GM21381 (cell line): ENCODE measurements around the gene GNB1L.

Experiments
- ATAC-seq: cut with Tn5 transposase; IDR thresholded peaks from one replicate; pipeline ENCODE4 v1.9.1; 2021; ENCODE audit warnings: mild to moderate bottlenecking, moderate library complexity; ENCODE audit not compliant: unreplicated experiment

GNB1L gene

DNA sequence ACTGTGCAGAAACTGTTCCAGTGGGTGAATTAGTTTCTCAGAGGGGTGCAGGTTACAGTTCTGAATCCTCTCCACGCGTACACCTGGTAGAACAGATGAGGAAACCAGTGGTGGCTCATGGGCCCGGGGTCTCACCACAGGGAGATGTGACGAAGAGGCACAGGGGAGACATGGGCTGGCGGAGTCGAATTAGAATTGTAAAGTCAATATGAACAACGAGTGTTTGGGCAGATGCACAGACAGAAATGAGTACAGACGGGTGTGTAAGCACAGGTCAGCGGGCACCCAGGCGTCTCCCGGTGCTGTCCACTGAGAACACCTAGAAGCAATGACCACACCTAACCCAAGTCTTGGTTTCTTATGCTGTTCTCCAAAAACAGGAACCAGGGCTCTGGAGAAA is 41.8 kb downstream of the GNB1L start:
- no peak for ATAC-seq

DNA sequence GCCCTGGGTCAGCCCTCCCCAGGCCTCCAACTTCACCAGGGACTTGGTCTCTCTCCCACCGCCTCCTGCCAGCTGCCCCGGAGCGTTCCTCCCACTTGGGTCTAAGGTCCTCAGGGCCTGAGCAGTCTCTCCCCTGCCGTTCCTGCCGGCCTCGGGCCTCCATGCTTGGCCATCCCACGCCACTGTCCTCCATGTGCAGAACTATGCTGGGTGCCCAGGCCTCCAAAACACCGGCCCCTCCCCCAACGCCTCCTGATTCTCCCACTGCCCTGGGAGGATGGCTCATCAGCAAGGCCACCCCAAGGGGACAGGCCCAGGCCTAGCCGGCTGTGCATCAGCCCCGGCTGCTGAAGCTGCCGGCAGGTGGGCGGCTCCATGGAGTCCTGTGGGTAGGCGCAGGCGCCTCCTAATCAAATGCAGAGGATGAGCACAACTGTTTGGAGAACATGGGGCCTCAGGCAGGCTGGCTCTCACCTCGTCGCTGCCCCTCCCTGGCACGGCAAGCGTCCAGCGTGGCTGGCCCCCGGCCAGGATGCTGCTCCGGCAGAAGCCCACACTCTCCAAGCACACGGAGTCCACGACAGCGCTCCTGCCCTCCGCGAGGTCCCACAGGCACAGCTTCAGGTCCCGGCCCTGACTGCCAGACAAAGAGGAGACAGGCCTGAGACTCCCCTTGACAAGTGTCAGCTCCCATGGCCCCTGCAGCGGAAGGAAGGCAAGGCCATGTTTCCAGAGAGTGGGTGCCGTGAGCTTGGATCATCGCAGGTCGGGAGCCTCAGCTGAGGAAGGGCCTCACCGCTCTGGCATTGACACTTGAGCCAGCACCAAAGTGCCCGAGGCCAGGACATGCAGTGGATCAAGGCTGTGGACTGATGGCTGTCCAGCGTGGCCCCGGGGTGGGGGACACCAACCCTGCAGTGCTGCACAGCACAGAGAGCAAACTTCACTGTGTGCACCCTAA is 42.6 kb downstream of the GNB1L start:
- no peak for ATAC-seq

DNA sequence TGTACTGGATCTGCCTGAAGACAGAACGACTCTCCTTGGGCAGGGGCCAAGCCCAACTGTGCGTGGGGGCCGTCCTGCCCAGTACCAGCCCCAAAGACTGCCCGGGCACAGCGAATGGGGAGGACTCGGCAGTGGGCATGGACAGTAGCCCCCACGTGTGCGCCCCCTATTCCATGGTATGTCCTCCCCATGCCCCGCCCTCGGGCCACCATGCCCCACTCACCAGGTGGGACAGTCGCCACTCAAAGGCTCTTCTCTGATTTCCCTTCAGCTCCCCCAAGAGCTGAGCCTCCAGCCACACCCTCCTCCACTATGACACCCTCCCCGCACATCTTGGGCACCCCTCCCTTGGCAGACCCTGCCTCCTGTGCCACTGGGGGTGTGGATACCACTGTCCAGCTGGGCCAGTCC is 43.5 kb downstream of the GNB1L start:
- no peak for ATAC-seq

DNA sequence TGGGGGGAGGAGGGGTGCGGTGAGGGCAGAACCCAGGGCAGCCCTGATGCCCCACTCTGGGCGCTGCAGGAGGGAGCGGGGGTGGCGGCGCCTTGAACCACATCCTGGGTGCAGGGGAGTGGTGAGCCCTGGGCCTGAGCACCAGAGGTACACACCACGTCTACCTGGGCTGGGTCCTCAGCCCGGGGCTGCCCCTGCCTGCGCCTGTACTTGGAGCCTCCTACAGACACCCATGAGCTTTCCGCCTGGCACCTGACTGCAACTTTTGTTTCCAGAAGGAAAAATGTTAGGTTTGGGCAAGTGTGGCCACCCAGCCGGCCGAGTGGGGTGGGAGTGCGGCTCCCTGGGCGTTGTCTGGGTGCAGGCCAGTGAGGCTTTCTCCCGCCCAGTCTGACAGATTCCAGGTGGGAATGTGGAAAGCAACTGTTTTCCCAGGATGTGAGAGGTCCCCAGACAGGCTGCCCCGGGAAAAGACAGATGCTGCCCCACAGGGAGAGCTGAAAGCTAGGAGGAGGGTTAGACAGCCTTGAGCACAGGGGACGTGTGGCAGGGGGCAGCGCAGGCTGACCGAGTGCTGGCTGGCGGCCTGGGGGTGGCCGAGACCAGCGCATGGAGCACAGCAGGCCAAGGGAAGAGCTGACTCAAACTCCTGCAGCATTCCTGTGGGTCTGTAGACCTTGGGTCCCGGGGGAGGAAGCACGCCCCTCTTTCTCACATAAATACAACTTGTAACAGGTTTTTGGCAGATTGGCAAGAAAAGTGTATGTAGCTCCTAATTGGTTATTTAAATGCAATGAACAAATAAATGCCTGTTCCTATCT is 44.1 kb downstream of the GNB1L start:
- no peak for ATAC-seq

DNA sequence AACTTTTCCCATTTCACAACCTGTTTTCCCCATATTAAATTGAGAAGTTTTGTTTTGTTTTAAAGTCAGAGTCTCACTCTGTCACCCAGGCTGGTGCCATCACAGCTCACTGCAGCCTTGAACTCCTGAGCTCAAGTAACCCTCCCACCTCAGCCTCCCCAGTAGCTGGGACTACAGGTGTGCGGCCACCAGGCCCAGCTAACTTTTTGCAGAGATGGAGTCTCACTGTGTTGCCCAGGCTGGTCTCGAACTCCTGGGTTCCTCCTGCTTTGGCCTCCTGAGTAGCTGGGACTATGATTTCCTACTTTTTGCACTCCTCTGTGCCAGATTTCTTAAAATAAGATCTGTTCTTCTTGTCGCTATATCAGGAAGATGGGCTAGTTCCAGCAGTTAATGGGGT is 44.9 kb downstream of the GNB1L start:
- ATAC-seq: no peak

DNA sequence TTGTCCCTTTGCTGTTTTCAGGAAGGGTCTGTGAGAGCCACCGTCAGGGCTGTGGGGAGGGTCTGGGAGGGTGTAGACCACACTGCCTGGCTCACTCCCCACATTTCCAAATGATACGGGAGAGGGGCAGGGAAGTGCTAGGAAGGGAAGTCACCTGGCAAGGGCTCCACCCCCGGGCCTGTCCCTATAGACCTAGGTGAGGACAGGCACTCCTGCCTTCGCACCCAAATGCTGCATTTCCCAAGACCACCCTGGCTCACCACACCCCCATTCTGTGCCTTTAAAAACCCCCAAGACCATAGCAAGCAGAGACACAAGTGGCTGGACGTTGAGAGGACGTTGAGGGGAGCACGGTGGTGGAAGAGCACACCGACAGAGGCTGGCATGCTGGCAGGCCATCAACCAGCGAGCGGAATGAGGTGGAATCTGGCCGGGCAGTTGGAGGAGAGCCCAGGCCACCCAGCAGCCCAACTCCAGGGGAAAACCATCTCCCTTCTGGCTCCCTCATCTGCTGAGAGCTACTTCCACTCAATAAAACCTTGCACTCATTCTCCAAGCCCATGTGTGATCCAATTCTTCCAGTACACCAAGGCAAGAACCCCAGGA is 45.7 kb downstream of the GNB1L start:
- ATAC-seq: no peak

DNA sequence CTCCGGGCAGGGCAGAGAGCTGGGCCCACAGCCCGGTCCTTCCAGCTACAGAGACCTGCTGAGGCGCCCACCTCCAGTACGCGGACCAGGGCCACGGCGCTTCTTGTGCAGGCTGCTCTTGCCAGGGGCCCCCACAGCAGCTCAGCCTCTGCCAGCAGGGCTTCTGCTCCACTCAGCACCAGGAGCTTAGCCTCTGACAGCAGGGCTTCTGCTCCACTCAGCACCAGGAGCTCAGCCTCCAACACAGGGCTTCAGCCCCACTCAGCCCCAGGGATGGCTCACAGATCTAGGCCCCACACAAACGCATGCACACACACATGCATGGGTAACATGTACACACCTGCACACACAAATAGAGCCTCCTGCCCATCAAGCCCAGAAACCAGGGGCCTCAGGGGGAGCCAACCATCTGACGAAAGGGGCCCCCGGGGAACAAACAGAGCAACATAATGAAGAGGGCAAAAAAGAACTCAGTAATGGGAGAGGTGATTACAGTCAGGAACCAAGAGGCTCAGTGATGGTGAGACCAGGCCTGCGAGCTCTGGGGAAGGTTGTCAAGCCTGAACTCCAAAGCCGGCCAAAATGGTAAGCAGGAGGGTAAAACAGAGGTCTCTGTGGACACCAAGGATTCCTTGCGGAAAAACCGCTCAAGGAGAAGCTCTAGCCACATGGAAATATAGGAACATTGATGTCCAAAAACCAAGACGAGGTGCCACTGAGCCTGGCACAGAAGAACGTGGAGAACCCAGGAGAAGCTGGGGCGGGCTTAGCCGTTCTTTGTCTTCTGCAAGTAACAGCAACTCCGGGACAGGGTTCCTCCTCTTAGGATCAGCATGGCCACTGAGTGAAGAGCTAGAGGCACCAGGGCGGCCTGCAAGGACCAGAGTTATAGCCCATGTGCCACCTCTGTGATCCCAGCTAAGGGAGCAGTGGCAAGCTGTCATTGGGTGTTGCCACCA is 46.5 kb downstream of the GNB1L start:
- ATAC-seq: no peak

DNA sequence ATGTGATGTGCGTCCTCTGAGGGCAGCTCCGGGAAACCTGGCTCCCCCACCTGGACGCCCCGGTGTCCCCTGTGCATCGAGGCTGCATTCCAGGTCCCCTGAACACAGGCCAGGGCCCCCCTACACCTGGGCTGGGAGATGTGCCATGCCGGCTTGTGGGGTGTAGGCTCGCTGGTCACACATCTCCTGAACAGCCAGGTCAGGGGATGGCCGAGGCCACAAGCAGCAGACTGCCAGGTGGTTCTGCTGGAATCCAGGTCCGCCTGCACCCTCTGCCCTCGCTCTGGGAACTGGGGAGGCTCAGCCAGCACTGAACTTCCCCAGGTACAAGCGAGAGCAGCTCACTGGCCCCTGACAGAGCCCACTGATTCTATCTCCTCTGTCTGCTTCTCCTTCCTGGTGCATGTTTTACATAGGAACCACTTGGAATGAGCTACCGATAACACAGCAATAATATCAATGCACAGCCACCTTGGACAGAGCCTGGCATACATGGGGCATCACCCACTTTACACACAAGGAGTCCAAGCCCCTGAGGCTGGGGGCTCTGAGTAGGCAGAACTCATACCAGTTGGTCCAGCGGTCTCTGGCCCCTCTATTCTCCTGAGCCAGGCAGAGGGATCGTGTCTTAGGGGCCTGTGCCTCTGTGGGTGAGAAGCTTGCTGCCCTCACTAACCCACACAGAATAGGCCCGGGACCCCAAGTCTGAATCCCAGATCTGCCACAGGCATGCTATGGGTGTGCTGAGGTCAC is 47.3 kb downstream of the GNB1L start:
- ATAC-seq: no peak

DNA sequence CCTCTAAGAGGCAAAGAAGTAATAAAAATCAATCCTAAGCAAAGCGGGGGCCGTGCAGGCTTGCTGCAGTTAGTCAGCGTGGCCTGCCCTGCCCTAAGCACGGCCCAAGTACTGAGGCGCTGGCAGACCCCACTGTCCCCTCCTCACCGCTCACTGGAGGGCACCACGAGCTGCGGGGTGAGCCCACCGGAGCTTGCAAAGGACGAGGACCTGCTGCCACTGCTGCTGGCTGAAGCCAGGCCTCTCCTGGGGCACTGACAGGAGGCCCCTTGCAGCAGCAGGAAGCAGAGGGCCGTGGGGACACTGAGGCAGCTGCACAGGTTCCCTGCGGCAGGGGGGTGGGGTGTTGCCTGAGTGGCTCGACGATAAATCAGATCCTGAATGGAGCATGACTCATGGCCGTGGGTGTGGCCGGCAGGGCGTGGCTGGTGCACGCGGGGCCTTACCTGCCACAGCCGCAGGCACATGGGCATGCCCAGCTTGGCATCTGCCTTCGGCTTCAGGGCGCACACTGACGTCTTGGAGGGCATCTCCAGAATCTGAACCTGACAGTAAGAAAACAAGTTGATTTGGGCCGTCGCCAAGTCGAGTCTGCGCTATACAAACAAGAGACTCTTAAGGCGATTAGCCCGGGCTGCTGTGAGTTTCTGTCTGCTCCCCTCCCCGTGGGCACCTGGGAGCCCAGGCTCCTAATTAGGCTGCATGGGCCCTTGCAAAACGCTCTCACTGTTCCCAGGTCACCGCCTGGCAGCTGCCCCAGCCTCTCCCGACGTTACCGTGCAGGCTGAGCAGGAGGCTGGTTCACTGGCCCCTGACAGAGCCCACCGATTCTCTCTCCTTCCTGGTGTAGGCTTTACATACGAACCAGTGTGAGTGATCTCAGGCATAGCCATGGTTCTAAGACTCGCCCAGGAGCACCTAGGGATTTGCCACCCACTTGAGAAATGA is 48.2 kb downstream of the GNB1L start:
- no peak for ATAC-seq

DNA sequence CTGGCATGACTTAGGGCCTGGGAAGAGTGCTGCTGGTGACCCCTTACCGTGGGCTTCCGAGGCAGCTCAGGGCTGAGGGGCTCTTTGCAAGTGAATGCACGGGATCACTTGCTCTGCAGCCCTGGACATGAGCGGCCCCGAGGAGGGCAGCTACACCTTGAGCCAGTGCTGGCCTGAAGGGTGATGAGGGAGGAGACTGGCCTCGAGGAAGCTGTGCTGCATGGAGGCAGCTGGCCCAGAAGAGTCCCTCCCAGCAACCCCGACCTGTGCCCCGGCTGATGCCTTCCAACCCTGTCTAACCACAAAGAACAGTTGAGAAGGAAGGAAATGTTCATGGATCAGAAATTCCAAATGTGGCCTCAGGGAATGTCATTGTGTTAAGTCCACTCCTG is 48.9 kb downstream of the GNB1L start:
- ATAC-seq: no peak

DNA sequence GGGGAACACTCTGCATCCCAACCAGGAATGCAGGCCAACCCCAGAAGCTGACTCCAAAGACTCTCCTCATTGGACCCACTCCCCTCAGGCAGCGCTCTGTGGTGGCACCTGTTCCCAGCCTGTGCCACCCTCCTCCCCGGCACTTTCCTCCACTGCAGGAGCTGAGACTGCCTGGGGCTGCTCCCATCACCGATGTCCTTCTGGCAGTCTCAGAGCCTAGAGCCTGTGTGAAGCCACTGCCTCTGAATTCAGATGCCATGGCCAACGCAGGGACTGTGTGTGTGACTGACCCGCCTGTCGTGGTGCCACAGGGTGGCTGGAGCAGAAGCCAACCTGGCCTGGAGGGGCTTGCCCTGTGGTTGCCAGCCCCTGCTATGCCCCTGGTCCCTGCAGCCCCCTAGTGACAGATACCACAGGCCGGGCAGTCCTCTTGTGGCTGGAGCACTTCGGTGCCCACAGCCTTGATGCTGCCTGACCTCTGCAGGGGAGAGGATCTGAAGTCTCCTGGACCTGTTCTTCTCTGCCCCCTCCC is 50.9 kb downstream of the GNB1L start:
- no peak for ATAC-seq

DNA sequence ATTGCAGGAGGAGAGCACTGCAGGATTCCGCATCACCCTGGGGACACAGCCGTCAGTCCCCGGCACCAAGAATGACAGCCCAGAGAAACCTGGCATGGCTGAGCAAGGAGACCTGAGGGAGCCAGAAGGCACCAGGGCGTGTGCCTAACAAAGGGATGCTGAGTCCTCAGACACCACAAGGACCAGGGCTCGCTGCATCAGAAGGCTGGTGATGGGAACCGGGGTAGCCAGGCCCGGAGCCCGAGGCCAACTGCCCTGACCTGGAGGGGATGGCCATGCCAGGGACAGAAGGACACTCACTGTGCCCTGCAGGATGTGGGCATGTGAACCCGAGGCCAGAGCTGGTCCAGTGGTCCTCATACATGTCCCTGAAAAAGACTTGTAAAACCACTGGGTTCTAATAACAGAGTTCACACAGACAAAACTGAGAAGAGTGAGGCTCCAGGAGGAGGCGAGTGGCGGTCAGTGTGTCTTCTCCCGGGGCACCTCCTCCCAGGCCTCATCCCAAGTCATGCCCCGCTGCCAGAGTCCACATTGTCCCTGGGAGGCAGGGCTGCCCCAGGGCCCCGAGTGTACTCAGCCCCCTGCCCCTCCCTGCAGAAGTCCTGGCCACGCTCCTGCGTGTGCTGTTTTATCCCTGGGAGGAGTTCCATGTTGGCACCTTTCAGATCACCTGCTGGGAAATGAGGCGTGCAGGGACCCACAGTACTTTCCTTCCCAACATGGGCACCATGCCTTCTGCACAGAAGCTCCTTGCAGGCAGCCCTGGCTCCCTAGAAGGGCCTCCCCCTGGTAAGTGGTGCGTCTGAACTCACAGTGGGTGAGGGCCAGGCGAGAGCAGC is 51.6 kb downstream of the GNB1L start:
- ATAC-seq: no peak

DNA sequence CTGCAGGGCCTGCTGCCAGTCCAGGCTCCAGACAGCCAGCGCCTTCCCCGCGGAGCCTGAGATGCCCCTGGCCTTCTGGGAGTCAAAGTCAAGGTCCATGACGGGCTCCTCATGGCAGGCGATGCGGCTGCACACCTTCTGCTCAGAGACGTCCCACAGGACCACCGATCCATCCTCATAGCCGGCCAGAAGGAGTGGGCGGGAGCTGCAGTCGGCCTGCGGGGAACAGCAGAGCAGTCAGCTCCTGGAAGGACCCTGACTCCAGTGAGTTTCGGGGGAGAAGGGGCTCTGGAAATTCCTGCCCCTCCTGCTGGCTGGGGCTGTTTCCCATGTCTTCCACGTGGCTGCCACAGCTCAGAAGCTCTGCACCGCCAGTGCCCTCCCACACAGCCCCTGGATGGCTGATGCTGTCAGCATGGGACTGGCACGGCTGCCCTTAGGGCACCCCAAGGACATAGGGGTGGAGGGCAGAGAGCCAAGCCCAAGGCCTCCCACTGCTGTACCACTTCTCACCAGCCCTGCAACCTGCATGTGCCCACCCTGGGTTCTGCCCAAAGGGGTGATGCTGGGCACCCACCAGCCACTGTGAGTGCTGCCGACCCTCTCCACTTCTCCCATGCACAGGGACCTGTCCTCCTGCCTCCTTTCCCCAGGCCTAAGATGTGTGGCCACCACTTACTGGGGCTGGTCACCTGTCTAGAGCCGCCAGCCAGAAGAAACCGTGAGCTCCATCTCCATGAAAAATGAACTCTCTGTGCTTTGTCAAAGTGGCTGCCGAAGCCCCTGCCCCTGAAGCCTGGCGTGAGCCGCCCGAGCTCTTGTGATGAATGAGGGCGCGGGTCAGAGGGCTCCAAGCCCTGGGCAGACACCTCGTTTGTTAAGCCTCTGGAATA is 52.4 kb downstream of the GNB1L start:
- no peak for ATAC-seq

DNA sequence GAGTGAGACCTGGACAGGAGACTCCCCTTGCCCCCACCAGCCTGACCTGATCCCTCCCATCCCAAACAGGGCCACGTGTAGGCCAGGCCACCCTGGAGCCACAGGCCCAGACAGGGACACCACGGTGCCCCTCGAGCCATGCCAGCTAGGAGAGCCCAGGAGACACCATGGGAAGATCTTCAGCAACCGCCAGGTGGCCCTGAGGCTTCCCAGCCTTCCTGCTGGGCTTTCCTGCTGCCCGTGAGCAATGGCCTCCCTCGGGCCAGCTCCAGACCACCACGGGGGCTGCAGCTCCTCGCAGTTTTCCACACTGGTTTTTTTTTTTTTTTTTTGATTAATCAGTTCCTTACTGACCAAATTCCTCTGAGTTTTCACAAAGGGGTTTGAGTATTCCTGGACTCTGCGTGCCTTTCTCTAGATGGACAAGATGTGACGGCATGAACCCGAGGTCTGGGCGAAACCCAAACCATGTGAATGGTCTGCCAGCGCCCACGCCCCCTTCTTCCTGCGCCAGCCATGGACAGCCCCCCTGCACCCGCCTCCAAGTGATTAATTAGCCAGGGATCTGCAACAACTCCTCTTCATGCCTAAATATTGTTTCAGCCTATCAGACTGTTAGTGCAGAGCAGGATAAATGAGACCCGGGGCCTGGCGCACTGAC is 53.2 kb downstream of the GNB1L start:
- ATAC-seq: no peak

DNA sequence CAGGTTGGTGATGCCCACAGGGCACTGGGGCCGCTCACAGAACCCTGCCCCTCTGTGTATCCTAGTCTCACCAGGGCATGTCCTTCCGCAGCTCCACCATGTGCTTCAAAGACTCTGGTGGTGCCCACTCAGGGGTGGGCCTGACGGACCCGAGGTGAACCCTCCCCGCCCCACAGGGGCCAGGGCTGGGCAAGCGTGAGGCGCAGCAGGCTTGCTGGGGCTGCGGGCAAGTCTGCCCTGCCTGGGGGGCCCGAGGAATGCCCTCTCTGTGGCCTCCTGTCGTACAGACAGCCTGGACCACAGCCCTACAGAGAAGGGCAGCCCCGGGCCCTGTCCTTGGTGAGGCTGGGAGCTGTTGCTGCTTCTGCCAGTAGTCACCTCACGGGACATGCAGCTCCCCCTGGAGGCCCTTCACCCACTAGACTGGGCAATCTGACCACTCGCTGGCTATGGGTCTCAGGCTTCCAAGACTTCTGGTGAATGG is 53.9 kb downstream of the GNB1L start:
- ATAC-seq: no peak

DNA sequence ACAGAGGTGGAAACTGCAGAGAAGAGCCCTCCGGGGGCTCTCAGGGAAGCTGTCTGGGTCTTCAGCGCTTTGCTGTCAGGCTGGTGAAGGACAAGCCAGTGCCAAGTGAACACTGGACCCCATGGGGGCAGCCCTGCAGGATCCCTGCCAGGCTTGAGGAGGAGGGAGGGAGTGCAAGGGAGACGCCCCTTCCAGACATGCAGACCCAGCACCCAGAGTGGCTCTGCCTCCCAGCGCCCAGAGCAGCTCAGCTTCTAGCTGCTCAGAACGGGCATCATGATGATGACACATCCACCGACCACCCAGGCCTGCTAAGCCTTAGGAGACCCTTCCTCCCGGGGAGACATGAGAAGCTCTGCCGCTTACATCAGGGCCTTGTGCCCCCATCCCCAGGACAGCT is 54.4 kb downstream of the GNB1L start:
- ATAC-seq: no peak
